ENCODE data around the gene ADA.
"Not testable (repeated sequence)": the region's sequence is repeated elsewhere in the genome, so short reads cannot be mapped to it uniquely, and the experiment has no call there.

Gene ADA

DNA sequence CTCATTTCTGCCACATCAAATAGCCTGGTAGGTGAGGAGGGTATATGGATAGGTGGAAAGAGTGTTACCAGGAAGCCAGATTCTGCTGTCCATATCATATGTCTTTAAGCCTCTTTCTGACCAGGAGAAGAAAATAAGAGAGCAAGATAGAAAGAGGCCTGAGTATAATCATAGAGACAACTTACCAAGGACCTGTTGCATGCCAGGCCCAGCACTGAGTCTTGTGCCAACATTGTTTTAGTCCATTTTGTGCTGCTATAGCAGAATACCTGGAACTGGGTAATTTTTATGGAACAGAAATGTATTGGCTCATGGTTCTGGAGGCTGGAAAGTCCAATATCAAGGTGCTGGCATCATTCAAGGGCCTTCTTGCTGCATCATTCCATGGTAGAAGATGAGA is 7.3 kb upstream of the ADA start:
- ATAC-seq (ENCODE audit: insufficient read depth, low read depth) (no peak), DNase-seq (no peak)
- H3K27me3 ChIP-seq (ENCODE audit: insufficient read depth, low read length, poor library complexity) = no peaks in the 10 kb centered on the region
- no peaks in the 10 kb centered on the region for H3K9me3 ChIP-seq (ENCODE audit: insufficient read depth, low read length, severe bottlenecking)
- H3K4me2 ChIP-seq (ENCODE audit: insufficient read depth, low read length) = no peak overlapping the region
- H3K36me3 ChIP-seq (ENCODE audit: insufficient read depth, low read length) = peaks cover 81% of the 10 kb centered on the region
- no peak overlapping the region for H3K27ac ChIP-seq (ENCODE audit: low read length)
- H3K9ac ChIP-seq (ENCODE audit: low read depth, low read length) = no peak overlapping the region
- no peak overlapping the region for H3K4me3 ChIP-seq (ENCODE audit: low read depth in 1 of 2, low read length in 2 of 2)
- TF ChIP-seq, protein P1, sequence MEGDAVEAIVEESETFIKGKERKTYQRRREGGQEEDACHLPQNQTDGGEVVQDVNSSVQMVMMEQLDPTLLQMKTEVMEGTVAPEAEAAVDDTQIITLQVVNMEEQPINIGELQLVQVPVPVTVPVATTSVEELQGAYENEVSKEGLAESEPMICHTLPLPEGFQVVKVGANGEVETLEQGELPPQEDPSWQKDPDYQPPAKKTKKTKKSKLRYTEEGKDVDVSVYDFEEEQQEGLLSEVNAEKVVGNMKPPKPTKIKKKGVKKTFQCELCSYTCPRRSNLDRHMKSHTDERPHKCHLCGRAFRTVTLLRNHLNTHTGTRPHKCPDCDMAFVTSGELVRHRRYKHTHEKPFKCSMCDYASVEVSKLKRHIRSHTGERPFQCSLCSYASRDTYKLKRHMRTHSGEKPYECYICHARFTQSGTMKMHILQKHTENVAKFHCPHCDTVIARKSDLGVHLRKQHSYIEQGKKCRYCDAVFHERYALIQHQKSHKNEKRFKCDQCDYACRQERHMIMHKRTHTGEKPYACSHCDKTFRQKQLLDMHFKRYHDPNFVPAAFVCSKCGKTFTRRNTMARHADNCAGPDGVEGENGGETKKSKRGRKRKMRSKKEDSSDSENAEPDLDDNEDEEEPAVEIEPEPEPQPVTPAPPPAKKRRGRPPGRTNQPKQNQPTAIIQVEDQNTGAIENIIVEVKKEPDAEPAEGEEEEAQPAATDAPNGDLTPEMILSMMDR (IDR thresholded peaks at IDR 0.05; ENCODE audit: borderline replicate concordance, extremely low read depth, low read length, poor library complexity, severe bottlenecking) = no peak
- TF ChIP-seq EZH2 (IDR thresholded peaks at IDR 0.05; ENCODE audit: borderline replicate concordance, low read depth, low read length, severe bottlenecking) = no peak
- peaks cover 21% of the 10 kb centered on the region for H4K20me1 ChIP-seq (ENCODE audit: insufficient read depth, low read length)
- H2AFZ ChIP-seq (ENCODE audit: low read depth, low read length) = no peak overlapping the region
- H3K4me1 ChIP-seq (ENCODE audit: insufficient read depth, low read length) = peaks cover 1% of the 10 kb centered on the region
- peaks cover 44% of the 10 kb centered on the region for H3K79me2 ChIP-seq (ENCODE audit: insufficient read depth, low read length)

- H3K4me3 ChIP-seq (ENCODE audit: low read depth in 1 of 2, low read length in 2 of 2) = no peak overlapping the region
- H3K27me3 ChIP-seq (ENCODE audit: insufficient read depth, low read length, poor library complexity) = no peaks in the 10 kb centered on the region
- DNase-seq (no peak), ATAC-seq (ENCODE audit: insufficient read depth, low read depth) (no peak)
- H3K79me2 ChIP-seq (ENCODE audit: insufficient read depth, low read length) = peaks cover 44% of the 10 kb centered on the region
- no peak overlapping the region for H3K4me2 ChIP-seq (ENCODE audit: insufficient read depth, low read length)
- H3K27ac ChIP-seq (ENCODE audit: low read length) = no peak overlapping the region; the same call in 1 of the 2 replicates
- TF ChIP-seq EZH2 (IDR thresholded peaks at IDR 0.05; ENCODE audit: borderline replicate concordance, low read depth, low read length, severe bottlenecking) = no peak
- TF ChIP-seq, protein P1 (IDR thresholded peaks at IDR 0.05; ENCODE audit: borderline replicate concordance, extremely low read depth, low read length, poor library complexity, severe bottlenecking) = no peak
- no peaks in the 10 kb centered on the region for H3K9me3 ChIP-seq (ENCODE audit: insufficient read depth, low read length, severe bottlenecking)
- no peak overlapping the region for H3K9ac ChIP-seq (ENCODE audit: low read depth, low read length)
- H3K36me3 ChIP-seq (ENCODE audit: insufficient read depth, low read length) = peaks cover 71% of the 10 kb centered on the region
- H2AFZ ChIP-seq (ENCODE audit: low read depth, low read length) = no peak overlapping the region
- H4K20me1 ChIP-seq (ENCODE audit: insufficient read depth, low read length) = peaks cover 16% of the 10 kb centered on the region
- peaks cover 10% of the 10 kb centered on the region for H3K4me1 ChIP-seq (ENCODE audit: insufficient read depth, low read length)
Measured at GRCh38 chr20:44657875-44658274, 6.4 kb upstream of the ADA start.

GRCh38 chr20:44656448-44656847 is 4.9 kb upstream of the ADA start:
- Histone ChIP-seq H3K4me3 (ENCODE audit: low read depth in 1 of 2, low read length in 2 of 2) (no peak overlapping the region), H4K20me1 (ENCODE audit: insufficient read depth, low read length) (peaks cover 10% of the 10 kb centered on the region; the same call in 1 of the 2 replicates), H2AFZ (ENCODE audit: low read depth, low read length) (no peak overlapping the region), H3K9me3 (ENCODE audit: insufficient read depth, low read length, severe bottlenecking) (no peaks in the 10 kb centered on the region), H3K27ac (ENCODE audit: low read length) (0 out of 2 replicates have a peak overlapping the region, but pooled peaks have one; percentile 32), H3K27me3 (ENCODE audit: insufficient read depth, low read length, poor library complexity) (no peaks in the 10 kb centered on the region), H3K36me3 (ENCODE audit: insufficient read depth, low read length) (peaks cover 57% of the 10 kb centered on the region), H3K4me1 (ENCODE audit: insufficient read depth, low read length) (peaks cover 12% of the 10 kb centered on the region), H3K79me2 (ENCODE audit: insufficient read depth, low read length) (peaks cover 46% of the 10 kb centered on the region), H3K9ac (ENCODE audit: low read depth, low read length) (no peak overlapping the region), H3K4me2 (ENCODE audit: insufficient read depth, low read length) (no peak overlapping the region)
- TF ChIP-seq EZH2 (IDR thresholded peaks at IDR 0.05; ENCODE audit: borderline replicate concordance, low read depth, low read length, severe bottlenecking) = no peak
- TF ChIP-seq, protein P1 (IDR thresholded peaks at IDR 0.05; ENCODE audit: borderline replicate concordance, extremely low read depth, low read length, poor library complexity, severe bottlenecking) = no peak
- no peak for ATAC-seq (ENCODE audit: insufficient read depth, low read depth)
- no peak for DNase-seq

- H2AFZ ChIP-seq (ENCODE audit: low read depth, low read length); H3K9ac ChIP-seq (ENCODE audit: low read depth, low read length); DNase-seq; ATAC-seq (ENCODE audit: insufficient read depth, low read depth); H3K4me3 ChIP-seq (ENCODE audit: low read depth in 1 of 2, low read length in 2 of 2); H3K9me3 ChIP-seq (ENCODE audit: insufficient read depth, low read length, severe bottlenecking); H3K27me3 ChIP-seq (ENCODE audit: insufficient read depth, low read length, poor library complexity); H3K4me2 ChIP-seq (ENCODE audit: insufficient read depth, low read length): not testable (repeated sequence)
- H3K79me2 ChIP-seq (ENCODE audit: insufficient read depth, low read length) = peaks cover 52% of the 10 kb centered on the region
- H3K4me1 ChIP-seq (ENCODE audit: insufficient read depth, low read length) = peaks cover 18% of the 10 kb centered on the region
- peaks cover 19% of the 10 kb centered on the region for H4K20me1 ChIP-seq (ENCODE audit: insufficient read depth, low read length)
- peaks cover 53% of the 10 kb centered on the region for H3K36me3 ChIP-seq (ENCODE audit: insufficient read depth, low read length)
- H3K27ac ChIP-seq (ENCODE audit: low read length) = peak overlapping the region; percentile 31
Measured at GRCh38 chr20:44654210-44654609, 2.7 kb upstream of the ADA start.
